Measurements from ENCODE around the gene HOXC12.

DNA sequence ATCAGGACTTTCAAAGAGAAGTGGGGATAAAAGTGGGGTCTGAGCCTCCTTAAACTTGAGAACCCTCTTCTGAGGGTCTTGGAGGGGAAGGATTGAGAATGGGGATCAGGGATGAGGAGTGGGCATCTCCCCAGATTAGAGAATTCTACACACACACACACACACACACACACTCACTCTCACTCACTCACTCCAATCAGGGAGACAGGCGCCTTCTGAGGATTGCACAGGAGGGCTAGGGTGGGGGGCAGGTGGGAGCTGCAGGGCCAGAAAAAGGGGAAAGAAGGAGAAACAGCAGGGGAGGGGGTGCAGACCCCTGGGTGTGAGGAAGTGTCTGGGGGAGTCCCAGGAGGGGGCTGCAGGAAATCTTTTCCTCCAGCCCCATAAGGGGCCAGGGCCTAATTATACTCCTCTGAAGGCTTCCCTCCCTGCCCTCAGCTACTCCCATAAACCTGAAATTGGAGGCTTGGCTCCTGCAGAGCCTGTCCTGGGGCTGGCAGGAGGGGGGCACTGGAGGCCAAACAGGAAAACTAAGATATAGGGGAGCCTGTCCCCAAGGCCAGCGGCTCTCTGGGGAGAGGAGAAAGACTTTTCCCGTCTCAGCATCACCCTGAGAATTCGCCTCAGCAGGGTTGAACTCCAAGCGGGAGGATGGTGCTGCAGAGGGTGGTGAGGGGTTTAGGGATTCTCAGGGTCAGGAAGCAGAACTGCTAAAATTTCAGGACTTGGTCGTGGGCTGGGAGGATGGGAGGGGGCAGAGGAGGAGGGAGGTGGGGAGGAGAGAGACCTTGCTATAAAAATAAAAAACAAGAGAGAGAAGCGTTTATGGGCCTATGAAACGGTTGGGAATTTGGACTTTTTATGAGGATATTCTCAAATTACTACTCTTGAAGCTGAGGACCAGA lies 46.8 kb downstream of the HOXC12 start:
- TF ChIP-seq, protein P1, sequence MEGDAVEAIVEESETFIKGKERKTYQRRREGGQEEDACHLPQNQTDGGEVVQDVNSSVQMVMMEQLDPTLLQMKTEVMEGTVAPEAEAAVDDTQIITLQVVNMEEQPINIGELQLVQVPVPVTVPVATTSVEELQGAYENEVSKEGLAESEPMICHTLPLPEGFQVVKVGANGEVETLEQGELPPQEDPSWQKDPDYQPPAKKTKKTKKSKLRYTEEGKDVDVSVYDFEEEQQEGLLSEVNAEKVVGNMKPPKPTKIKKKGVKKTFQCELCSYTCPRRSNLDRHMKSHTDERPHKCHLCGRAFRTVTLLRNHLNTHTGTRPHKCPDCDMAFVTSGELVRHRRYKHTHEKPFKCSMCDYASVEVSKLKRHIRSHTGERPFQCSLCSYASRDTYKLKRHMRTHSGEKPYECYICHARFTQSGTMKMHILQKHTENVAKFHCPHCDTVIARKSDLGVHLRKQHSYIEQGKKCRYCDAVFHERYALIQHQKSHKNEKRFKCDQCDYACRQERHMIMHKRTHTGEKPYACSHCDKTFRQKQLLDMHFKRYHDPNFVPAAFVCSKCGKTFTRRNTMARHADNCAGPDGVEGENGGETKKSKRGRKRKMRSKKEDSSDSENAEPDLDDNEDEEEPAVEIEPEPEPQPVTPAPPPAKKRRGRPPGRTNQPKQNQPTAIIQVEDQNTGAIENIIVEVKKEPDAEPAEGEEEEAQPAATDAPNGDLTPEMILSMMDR (IDR thresholded peaks at IDR 0.05), result no peak
- TF ChIP-seq EP300 (IDR thresholded peaks at IDR 0.05), result no peak

Measured in upper lobe of left lung (tissue), 4 donors.